ENCODE results near the gene IL1A. TPM values are rescaled to one million over a fixed set of nuclear protein-coding genes. Genes with fewer than 3 reads are reported as not detected.

The IL1A gene
- total RNA-seq, 2 experiments from 2014 or later = 0.16 to 0.20 TPM

DNA sequence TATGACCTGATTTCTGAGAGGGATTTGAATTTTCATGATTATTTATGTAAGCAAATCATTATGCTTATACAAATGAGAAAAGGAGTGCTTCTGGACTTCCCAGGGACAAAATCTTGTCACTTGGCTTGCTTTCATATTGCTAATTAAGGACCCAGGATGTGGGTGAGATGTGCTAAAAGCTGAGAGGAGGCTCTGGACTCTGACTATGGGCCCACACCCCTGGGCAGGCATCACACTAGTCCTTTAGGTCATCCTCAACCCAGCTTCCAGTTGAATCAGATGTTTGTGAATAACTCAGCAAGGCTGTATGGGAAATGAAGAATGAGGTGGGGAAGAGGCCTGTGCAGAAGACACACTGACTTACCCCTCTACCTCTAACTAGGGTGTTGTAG is 40.4 kb upstream of the IL1A start:
- no peaks in the 10 kb centered on the region for H3K9me3 Mint-ChIP-seq
- no peak overlapping the region for H3K27ac Mint-ChIP-seq
- peaks cover 9% of the 10 kb centered on the region for H3K27me3 Mint-ChIP-seq
- H3K36me3 Mint-ChIP-seq = no peaks in the 10 kb centered on the region
- no peak for DNase-seq
- no peak overlapping the region for H3K4me3 Mint-ChIP-seq
- H3K4me1 Mint-ChIP-seq = peaks cover 25% of the 10 kb centered on the region

GRCh38 chr2:112821682-112822081 is 37.4 kb upstream of the IL1A start:
- peaks cover 25% of the 10 kb centered on the region for H3K4me1 Mint-ChIP-seq
- no peaks in the 10 kb centered on the region for H3K36me3 Mint-ChIP-seq
- peak overlapping the region; percentile 82 for H3K27ac Mint-ChIP-seq
- DNase-seq = peak; percentile 24
- peaks cover 14% of the 10 kb centered on the region for H3K27me3 Mint-ChIP-seq
- H3K9me3 Mint-ChIP-seq = no peaks in the 10 kb centered on the region
- H3K4me3 Mint-ChIP-seq = no peak overlapping the region

DNA sequence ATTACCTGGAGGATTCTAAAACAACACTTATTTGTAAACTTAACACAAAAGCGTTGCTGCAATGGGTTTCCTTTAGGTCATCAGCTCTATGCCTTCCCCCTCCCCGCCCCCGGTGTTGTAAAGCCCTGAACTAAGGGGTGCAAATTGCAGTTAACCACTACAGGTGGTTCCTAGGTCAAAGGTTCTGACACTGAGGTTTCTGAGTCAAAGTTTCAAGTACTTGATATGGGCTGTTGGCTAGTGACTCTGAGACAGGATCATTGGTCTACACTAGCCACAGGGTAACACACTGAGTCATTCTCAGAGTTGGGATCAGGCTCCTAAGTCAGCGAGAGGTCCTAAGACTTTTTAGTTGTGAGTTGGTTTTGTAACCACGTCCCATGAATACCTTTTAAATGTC is 36.8 kb upstream of the IL1A start:
- Mint-ChIP-seq H3K4me1 (peaks cover 25% of the 10 kb centered on the region), H3K27me3 (peaks cover 14% of the 10 kb centered on the region), H3K4me3 (no peak overlapping the region), H3K36me3 (no peaks in the 10 kb centered on the region), H3K9me3 (no peaks in the 10 kb centered on the region), H3K27ac (peak overlapping the region; percentile 82)
- peak; percentile 72 for DNase-seq

- H3K4me1 Mint-ChIP-seq = peaks cover 25% of the 10 kb centered on the region
- H3K9me3 Mint-ChIP-seq = no peaks in the 10 kb centered on the region
These were observed 36.0 kb upstream of the IL1A start for GRCh38 chr2:112820343-112820742.

DNA sequence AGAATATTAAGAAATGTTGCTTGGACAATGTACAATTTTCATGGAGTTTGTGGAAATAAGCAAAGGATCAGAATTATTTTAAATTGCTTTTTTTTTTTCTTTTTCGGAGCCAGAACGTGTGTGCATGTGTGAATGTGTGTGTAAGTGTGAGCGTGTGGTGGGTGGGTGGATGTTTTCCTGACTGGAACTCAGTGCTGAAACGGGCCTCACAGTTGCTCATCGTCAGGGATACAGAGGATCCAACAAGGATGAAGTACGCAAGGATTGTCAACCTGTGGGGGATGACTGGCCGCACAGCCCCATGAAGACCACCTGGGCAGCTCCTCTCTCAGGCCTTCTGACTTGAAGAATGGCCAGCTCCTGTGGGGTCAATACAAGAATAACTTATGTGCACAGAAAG is 34.8 kb upstream of the IL1A start:
- peaks cover 14% of the 10 kb centered on the region for H3K27me3 Mint-ChIP-seq
- H3K4me1 Mint-ChIP-seq = peaks cover 22% of the 10 kb centered on the region
- H3K9me3 Mint-ChIP-seq = no peaks in the 10 kb centered on the region
- H3K36me3 Mint-ChIP-seq = no peaks in the 10 kb centered on the region
- no peak overlapping the region for H3K27ac Mint-ChIP-seq
- DNase-seq = no peak
- H3K4me3 Mint-ChIP-seq = no peak overlapping the region

More at GRCh38 chr2:112820343-112820742, 36.0 kb upstream of the IL1A start:
- H3K27ac Mint-ChIP-seq = no peak overlapping the region
- H3K27me3 Mint-ChIP-seq = peaks cover 14% of the 10 kb centered on the region
- no peak overlapping the region for H3K4me3 Mint-ChIP-seq
- no peaks in the 10 kb centered on the region for H3K36me3 Mint-ChIP-seq
- no peak for DNase-seq

DNA sequence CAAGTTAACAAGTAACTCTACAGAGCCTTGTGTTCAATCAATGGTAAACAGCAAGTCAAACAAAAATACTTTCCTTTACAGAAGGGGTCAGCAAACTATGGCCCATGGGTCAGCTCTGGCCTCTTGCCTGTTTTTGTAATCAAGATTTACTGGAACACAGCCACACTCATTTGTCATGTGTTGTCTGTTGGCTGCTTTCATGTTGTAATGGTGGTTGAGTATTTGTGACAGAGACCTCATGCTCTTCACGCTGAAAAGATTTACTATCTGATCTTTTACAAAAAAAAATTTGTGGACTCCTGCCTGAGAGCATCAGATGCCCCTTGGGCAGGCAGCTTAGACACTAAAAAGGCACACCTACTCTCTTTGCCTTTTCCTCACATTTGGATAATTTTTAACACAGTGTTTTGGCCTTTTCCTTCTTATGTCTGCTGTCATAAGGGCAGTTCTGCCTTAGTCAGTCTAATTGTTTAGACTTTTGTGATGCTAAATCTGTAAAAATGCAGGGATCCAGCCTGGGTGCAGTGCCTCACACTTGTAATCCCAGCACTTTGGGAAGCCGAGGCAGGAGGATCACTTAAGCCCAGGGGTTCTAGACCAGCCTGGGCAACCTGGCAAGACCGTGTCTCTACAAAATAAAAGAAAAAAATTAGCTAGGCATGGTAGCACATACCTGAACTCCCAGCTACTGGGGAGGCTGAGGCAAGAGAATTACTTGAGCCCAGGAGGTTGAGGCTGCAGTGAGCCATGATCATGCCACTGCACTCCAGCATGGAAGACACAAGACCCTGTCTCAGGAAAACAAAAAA is 34.0 kb upstream of the IL1A start:
- Mint-ChIP-seq H3K27me3 (peaks cover 12% of the 10 kb centered on the region), H3K4me1 (peaks cover 22% of the 10 kb centered on the region), H3K9me3 (no peaks in the 10 kb centered on the region), H3K4me3 (no peak overlapping the region), H3K36me3 (no peaks in the 10 kb centered on the region), H3K27ac (no peak overlapping the region)
- no peak for DNase-seq

DNA sequence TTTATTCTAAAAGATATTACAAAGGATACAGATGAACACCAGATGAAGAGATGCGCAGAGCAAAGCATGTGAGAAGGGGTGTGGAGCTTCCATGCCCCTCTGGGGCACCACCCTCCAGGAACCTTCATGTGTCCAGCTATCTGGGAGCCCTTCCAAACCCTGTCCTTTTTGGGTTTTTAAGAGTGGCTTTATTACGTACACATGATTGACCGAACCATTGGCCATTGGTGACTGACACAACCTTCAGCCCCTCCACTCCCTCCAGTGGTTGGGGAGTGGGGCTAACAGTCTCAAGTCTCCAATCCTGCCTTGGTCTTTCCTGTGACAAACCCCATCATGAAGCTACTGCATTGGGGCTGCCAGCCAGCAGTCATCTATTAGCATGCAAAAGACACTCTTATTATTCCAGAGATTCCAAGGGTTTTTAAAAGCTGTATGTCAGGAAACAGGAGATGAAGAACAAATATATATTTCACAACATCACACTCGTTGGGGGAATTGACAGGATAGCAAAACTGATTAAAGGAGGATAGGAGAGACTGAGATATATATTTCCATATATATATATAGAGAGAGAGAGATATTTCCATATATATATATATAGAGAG is 32.9 kb upstream of the IL1A start:
- Mint-ChIP-seq H3K4me1 (peaks cover 25% of the 10 kb centered on the region), H3K27me3 (peaks cover 9% of the 10 kb centered on the region), H3K36me3 (no peaks in the 10 kb centered on the region), H3K4me3 (no peak overlapping the region), H3K9me3 (no peaks in the 10 kb centered on the region), H3K27ac (no peak overlapping the region)
- DNase-seq = no peak

- Mint-ChIP-seq H3K9me3 (peaks cover 5% of the 10 kb centered on the region), H3K36me3 (no peaks in the 10 kb centered on the region), H3K27ac (no peak overlapping the region), H3K4me1 (peaks cover 17% of the 10 kb centered on the region), H3K27me3 (peaks cover 9% of the 10 kb centered on the region), H3K4me3 (no peak overlapping the region)
- DNase-seq = no peak
These were observed 30.0 kb upstream of the IL1A start for GRCh38 chr2:112814278-112814677.

DNA sequence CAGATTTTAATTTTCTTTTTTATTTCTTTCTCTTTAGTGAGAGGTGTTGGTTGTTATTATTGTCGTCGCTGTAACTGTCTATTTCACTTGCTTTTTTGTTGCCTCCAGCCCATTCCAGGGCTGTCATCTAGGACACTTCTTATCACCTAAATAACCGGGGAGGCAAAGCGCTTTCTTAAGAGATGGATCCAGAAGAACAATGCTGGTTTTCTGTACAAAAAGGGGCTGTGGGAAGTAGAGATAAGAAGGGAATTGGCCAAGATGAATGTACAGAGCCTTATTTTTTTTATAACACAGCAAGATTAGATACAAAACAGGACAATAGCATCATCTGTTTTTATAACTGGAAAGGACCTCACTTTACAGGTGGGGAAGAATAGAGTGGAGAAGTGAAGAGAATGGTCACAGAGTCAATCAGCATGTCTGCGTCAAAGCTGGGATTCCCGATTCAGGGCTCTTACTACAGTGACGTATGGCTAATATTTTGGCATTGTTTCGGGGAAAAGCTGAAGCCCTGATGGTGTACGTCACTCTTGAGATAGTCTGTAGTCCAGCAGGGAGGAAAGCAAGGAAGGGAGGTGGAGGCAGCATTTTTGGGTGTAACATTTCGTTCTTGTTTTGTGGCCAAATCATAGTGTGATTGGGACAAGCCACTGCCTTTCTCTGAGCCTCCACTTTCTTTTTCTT is 29.1 kb upstream of the IL1A start:
- no peak for DNase-seq
- Mint-ChIP-seq H3K27me3 (peaks cover 4% of the 10 kb centered on the region), H3K4me3 (no peak overlapping the region), H3K36me3 (no peaks in the 10 kb centered on the region), H3K9me3 (peaks cover 6% of the 10 kb centered on the region), H3K27ac (no peak overlapping the region), H3K4me1 (peaks cover 17% of the 10 kb centered on the region)

GRCh38 chr2:112812318-112813267 is 28.3 kb upstream of the IL1A start:
- Mint-ChIP-seq H3K27me3 (no peaks in the 10 kb centered on the region), H3K4me1 (peaks cover 17% of the 10 kb centered on the region), H3K27ac (peak overlapping the region; percentile 14), H3K4me3 (peak overlapping the region; percentile 32), H3K9me3 (peaks cover 8% of the 10 kb centered on the region), H3K36me3 (no peaks in the 10 kb centered on the region)
- no peak for DNase-seq

- peaks cover 2% of the 10 kb centered on the region for H3K36me3 Mint-ChIP-seq
- H3K27me3 Mint-ChIP-seq = peaks cover 4% of the 10 kb centered on the region
- H3K9me3 Mint-ChIP-seq = peaks cover 12% of the 10 kb centered on the region
- H3K4me3 Mint-ChIP-seq = peak overlapping the region; percentile 32
- peaks cover 17% of the 10 kb centered on the region for H3K4me1 Mint-ChIP-seq
- H3K27ac Mint-ChIP-seq = peak overlapping the region; percentile 14
- peak; percentile 7 for DNase-seq
These were observed 27.6 kb upstream of the IL1A start for GRCh38 chr2:112811841-112812306.

DNA sequence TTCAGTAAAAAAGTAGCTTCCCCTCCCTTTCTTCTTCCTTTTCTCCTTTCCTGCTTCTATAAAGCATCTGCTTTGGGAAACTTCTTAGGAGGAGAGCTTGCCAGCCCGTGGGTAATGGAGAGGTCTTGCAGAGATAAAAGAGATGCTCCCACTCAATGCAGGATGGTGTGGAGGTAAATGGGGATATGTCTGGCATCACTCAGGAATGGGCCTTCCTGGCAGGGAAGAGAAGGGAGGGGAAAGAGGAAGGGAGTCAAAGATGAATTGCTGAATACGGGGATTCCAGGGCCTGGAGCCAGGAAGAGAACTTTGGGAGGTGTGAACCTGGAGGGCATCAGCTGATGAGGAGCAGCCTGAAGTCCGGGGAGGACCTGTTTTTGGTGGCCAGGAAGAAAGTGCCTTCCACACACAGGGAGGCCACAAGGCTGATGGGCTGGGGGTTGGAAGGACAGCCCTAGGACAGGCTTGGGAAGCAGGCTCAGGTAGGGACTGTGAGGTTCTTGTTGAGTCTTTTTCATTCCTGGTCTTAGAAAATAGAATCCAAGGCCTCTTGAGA is 27.1 kb upstream of the IL1A start:
- H3K4me3 Mint-ChIP-seq = no peak overlapping the region
- H3K36me3 Mint-ChIP-seq = peaks cover 2% of the 10 kb centered on the region
- H3K27me3 Mint-ChIP-seq = peaks cover 4% of the 10 kb centered on the region
- H3K4me1 Mint-ChIP-seq = peaks cover 17% of the 10 kb centered on the region
- H3K27ac Mint-ChIP-seq = peak overlapping the region; percentile 14
- H3K9me3 Mint-ChIP-seq = peaks cover 15% of the 10 kb centered on the region
- no peak for DNase-seq

DNA sequence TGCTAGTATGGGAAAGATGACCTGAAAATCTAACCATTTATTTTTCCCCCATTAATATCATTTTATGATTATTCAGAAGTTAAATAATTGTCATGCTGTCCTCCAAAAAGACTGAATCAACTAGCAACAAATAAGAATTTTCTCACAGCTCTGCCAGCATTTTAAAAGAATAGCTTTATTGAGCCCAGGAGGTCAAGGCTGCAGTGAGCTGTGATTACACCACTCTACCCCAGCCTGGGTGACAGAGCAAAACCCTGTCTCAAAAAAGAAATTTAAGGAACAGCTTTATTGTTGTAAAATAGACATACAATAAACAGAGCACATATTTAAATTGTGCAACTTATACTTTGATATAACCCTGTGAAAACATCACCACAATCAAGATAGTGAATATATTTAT is 24.8 kb upstream of the IL1A start:
- H3K4me1 Mint-ChIP-seq = peaks cover 21% of the 10 kb centered on the region
- H3K36me3 Mint-ChIP-seq = peaks cover 2% of the 10 kb centered on the region
- H3K27me3 Mint-ChIP-seq = peaks cover 4% of the 10 kb centered on the region
- no peak for DNase-seq
- H3K4me3 Mint-ChIP-seq = no peak overlapping the region
- H3K9me3 Mint-ChIP-seq = peaks cover 15% of the 10 kb centered on the region
- no peak overlapping the region for H3K27ac Mint-ChIP-seq

DNA sequence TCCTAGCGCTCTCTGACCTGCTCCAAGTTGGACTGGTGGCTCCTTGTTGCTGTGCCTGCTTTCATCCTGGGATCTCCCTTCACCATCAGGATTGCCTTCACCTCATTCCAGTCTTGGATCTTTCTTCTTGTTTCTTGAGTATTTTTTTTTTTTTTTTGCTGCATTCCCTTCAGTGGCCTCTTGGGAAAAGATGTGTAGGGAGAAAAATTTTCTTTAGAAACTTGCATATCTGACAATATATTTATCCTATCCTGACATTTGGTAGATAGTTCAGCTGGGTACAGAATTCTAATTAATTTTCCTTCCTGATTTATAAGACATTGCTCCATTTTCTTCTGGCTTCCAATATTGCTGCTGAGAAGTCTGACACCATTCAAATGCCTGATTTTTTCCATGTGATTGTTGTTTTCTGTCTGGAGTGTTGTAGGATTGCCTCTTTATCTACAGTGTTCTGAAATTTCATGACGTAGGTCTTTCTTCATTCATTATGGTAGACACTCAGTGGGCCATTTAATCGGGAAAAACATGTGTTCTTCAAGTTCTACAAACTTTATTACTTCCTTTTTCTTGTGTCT is 23.0 kb upstream of the IL1A start:
- peaks cover 22% of the 10 kb centered on the region for H3K4me1 Mint-ChIP-seq
- no peak overlapping the region for H3K27ac Mint-ChIP-seq
- H3K9me3 Mint-ChIP-seq = peaks cover 15% of the 10 kb centered on the region
- DNase-seq = no peak
- no peak overlapping the region for H3K4me3 Mint-ChIP-seq
- peaks cover 2% of the 10 kb centered on the region for H3K36me3 Mint-ChIP-seq
- H3K27me3 Mint-ChIP-seq = peaks cover 4% of the 10 kb centered on the region
